Measurements from ENCODE around the gene CDH23. TPM values are rescaled to one million over a fixed set of nuclear protein-coding genes. Genes with fewer than 3 reads are reported as not detected.

CDH23 gene
- total RNA-seq, 1 experiment from 2014 or later, result not detected

- Histone ChIP-seq H3K4me2 (ENCODE audit: low read length) (no peak overlapping the region), H3K27ac (ENCODE audit: low read length) (no peak overlapping the region), H2AFZ (ENCODE audit: low read length) (no peak overlapping the region), H3K9me3 (ENCODE audit: low read length) (no peaks in the 10 kb centered on the region), H3K4me1 (ENCODE audit: insufficient read depth, low read length) (no peaks in the 10 kb centered on the region), H3K27me3 (ENCODE audit: low read length) (peaks cover 12% of the 10 kb centered on the region), H3K9ac (ENCODE audit: low read length) (no peak overlapping the region), H4K20me1 (ENCODE audit: low read length) (no peaks in the 10 kb centered on the region), H3F3A (ENCODE audit: low read length, unreplicated experiment) (no peaks in the 10 kb centered on the region), H3K79me2 (ENCODE audit: low read length) (no peaks in the 10 kb centered on the region), H3K4me3 (ENCODE audit: low read length) (no peak overlapping the region), H3K9me2 (replicated peaks; ENCODE audit: low read length) (no peaks in the 10 kb centered on the region), H3K36me3 (ENCODE audit: low read depth, low read length) (no peaks in the 10 kb centered on the region)
- no TSS peak for BruUV-seq (replicated peaks)
- DNase-seq (no peak), ATAC-seq (no peak)
- ChIA-PET POLR2A (ENCODE audit: unreplicated experiment) (no interaction called here), CTCF (no interaction called here)
- TF ChIP-seq, protein P1, sequence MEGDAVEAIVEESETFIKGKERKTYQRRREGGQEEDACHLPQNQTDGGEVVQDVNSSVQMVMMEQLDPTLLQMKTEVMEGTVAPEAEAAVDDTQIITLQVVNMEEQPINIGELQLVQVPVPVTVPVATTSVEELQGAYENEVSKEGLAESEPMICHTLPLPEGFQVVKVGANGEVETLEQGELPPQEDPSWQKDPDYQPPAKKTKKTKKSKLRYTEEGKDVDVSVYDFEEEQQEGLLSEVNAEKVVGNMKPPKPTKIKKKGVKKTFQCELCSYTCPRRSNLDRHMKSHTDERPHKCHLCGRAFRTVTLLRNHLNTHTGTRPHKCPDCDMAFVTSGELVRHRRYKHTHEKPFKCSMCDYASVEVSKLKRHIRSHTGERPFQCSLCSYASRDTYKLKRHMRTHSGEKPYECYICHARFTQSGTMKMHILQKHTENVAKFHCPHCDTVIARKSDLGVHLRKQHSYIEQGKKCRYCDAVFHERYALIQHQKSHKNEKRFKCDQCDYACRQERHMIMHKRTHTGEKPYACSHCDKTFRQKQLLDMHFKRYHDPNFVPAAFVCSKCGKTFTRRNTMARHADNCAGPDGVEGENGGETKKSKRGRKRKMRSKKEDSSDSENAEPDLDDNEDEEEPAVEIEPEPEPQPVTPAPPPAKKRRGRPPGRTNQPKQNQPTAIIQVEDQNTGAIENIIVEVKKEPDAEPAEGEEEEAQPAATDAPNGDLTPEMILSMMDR (conservative IDR thresholded peaks at IDR 0.05; ENCODE audit: low read depth, low read length), result no peak
- TF ChIP-seq EZH2 (IDR thresholded peaks at IDR 0.05; ENCODE audit: low read length, unreplicated experiment) (no peak), EZH2phosphoT487 (IDR thresholded peaks at IDR 0.05; ENCODE audit: borderline replicate concordance, low read length) (no peak)
- intact Hi-C loops (cut with micrococcal nuclease), result no loop called here
Observed at GRCh38 chr10:71390921-71391690, 5.6 kb upstream of the CDH23 start.

GRCh38 chr10:71391701-71392100 lies 5.0 kb upstream of the CDH23 start:
- Histone ChIP-seq H3K9ac (ENCODE audit: low read length) (no peak overlapping the region), H3K27ac (ENCODE audit: low read length) (no peak overlapping the region), H4K20me1 (ENCODE audit: low read length) (no peaks in the 10 kb centered on the region), H3F3A (ENCODE audit: low read length, unreplicated experiment) (no peaks in the 10 kb centered on the region), H3K4me3 (ENCODE audit: low read length) (no peak overlapping the region), H3K9me3 (ENCODE audit: low read length) (no peaks in the 10 kb centered on the region), H3K36me3 (ENCODE audit: low read depth, low read length) (no peaks in the 10 kb centered on the region), H3K4me2 (ENCODE audit: low read length) (no peak overlapping the region), H3K9me2 (replicated peaks; ENCODE audit: low read length) (no peaks in the 10 kb centered on the region), H3K79me2 (ENCODE audit: low read length) (no peaks in the 10 kb centered on the region), H3K4me1 (ENCODE audit: insufficient read depth, low read length) (no peaks in the 10 kb centered on the region), H3K27me3 (ENCODE audit: low read length) (peaks cover 12% of the 10 kb centered on the region), H2AFZ (ENCODE audit: low read length) (no peak overlapping the region)
- TF ChIP-seq EZH2phosphoT487 (IDR thresholded peaks at IDR 0.05; ENCODE audit: borderline replicate concordance, low read length), result no peak
- TF ChIP-seq EZH2 (IDR thresholded peaks at IDR 0.05; ENCODE audit: low read length, unreplicated experiment), result no peak
- TF ChIP-seq, protein P1 (conservative IDR thresholded peaks at IDR 0.05; ENCODE audit: low read depth, low read length), result no peak
- ATAC-seq, result no peak
- BruUV-seq (replicated peaks), result no TSS peak
- DNase-seq, result no peak
- intact Hi-C loops (cut with micrococcal nuclease), result no loop called here
- ChIA-PET POLR2A (ENCODE audit: unreplicated experiment) (no interaction called here), CTCF (no interaction called here)

DNA sequence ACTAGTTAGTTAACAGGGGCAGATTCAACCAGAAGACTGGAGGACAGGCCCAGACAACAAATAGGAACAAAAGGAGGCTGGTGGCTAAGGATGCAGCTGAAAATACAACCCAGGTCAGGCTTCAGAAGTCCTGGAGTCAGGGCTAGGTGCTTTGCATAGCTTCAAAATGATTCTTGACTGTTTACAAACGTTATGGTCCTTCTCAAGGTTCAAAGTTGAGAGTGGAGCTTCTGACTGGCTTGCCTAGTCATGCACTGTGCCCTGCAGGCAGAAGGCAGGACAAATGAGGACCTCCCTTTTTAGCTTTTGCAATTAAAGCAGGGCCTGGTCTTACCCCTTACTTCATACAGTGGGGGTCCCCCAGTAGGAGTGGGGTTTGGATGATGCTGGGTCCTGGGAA lies 4.4 kb upstream of the CDH23 start:
- ATAC-seq, result no peak
- Histone ChIP-seq H3K27me3 (ENCODE audit: low read length) (peaks cover 14% of the 10 kb centered on the region), H3K9me3 (ENCODE audit: low read length) (no peaks in the 10 kb centered on the region), H3K36me3 (ENCODE audit: low read depth, low read length) (no peaks in the 10 kb centered on the region), H3K4me3 (ENCODE audit: low read length) (no peak overlapping the region), H3K27ac (ENCODE audit: low read length) (no peak overlapping the region), H2AFZ (ENCODE audit: low read length) (no peak overlapping the region), H3K4me1 (ENCODE audit: insufficient read depth, low read length) (no peaks in the 10 kb centered on the region), H3K9me2 (replicated peaks; ENCODE audit: low read length) (no peaks in the 10 kb centered on the region), H3K4me2 (ENCODE audit: low read length) (no peak overlapping the region), H3F3A (ENCODE audit: low read length, unreplicated experiment) (no peaks in the 10 kb centered on the region), H3K9ac (ENCODE audit: low read length) (no peak overlapping the region), H3K79me2 (ENCODE audit: low read length) (no peaks in the 10 kb centered on the region), H4K20me1 (ENCODE audit: low read length) (no peaks in the 10 kb centered on the region)
- no peak for DNase-seq
- ChIA-PET POLR2A (ENCODE audit: unreplicated experiment) (no interaction called here), CTCF (no interaction called here)
- TF ChIP-seq EZH2 (IDR thresholded peaks at IDR 0.05; ENCODE audit: low read length, unreplicated experiment) (no peak), EZH2phosphoT487 (IDR thresholded peaks at IDR 0.05; ENCODE audit: borderline replicate concordance, low read length) (no peak)
- TF ChIP-seq, protein P1 (conservative IDR thresholded peaks at IDR 0.05; ENCODE audit: low read depth, low read length), result no peak
- intact Hi-C loops (cut with micrococcal nuclease), result no loop called here
- no TSS peak for BruUV-seq (replicated peaks)
